NCI-H2107 (cell line): ENCODE measurements around the gene NOTCH3.

Experiments
- DNase-seq: peaks from one replicate; lab custom pipeline; 2025; lab: John Stamatoyannopoulos, UW

Gene NOTCH3

DNA sequence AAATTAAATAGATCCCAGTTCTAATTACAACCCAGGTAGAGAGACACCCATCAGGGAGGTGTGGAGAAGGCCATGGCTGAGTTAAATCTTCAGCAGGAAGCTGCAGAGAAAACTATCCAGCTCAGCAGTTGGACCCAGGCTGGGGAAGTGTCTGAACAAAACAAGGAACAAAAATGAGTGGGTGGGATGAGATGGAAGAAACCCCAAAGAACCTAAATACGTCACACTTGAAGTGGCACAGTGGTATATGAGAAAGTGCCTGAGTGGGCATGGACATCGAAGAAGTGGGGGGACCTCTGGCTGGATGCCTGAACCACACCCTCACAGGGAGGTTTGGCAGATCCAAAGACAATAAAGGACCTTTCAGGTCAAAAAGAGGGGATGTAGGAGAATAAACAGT, 35.0 kb upstream of the NOTCH3 start:
- DNase-seq = no peak

DNA sequence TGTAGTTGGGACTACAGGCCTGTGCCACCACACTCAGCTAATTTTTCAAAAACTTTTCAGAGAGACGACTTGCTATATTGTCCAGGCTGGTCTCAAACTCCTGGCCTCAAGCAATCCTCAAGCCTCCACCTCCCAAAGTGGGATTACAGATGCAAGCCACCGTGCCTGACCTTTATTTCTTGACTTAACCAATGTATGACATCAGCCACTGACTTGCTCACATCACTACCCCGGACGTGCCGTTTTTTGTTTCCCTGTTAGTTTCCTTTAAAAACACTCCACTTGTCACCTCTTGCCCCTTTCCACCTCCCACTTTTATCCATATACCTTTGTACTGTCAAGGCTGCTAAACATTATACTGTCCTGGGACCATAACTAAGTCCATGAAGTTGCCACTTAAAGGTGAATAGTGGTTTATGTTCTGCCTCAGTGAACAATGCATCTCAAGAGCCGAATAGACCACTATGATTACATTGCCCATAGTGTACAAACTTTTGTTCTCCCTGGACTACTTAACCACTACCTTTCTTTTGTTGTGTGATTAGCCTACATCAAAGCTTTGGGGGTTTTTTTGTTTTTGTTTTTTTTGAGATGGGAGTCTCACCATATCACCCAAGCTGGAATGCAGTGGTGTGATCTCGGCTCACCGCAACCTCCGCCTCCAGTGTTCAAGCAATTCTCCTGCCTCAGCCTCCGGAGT, 33.8 kb upstream of the NOTCH3 start:
- no peak for DNase-seq

DNA sequence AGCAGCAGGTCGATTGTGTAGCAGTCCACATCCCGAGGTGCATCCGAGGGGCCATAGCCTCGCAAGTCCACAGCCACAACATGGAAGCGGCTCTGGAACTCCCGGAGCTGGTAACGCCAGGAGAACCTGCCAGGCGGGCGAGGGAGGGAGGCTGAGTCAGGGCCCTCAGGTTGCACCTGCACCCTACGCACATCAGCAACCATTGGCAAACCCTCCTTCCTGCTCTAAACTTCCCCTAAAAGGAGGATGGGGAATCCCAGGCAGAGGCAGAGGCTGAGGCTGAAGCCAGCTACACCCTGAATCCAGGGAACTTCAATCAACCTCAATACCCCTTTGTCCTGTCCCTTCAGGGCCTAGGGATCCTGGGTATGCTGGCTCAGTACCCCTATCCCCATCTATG, 30.5 kb upstream of the NOTCH3 start:
- no peak for DNase-seq

DNA sequence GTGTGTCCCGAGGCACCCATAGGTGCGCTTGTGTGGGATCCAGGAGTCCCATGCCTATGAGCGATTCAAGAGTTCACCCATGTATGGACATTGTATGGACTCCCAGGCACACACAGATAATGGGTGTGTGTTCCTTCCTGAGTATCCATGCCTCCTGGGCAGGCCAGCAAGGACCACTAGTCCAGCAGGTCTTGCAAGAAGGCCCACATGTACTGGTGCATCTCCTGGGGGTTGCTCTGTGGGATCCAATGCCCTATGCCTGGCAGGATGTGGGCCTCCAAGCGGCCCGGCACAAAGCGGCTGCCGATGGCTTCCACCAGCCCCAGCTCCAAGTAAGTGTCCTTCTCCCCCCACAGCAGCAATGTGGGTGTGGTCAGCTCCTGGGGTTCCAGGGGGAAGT, 26.5 kb upstream of the NOTCH3 start:
- DNase-seq = no peak

DNA sequence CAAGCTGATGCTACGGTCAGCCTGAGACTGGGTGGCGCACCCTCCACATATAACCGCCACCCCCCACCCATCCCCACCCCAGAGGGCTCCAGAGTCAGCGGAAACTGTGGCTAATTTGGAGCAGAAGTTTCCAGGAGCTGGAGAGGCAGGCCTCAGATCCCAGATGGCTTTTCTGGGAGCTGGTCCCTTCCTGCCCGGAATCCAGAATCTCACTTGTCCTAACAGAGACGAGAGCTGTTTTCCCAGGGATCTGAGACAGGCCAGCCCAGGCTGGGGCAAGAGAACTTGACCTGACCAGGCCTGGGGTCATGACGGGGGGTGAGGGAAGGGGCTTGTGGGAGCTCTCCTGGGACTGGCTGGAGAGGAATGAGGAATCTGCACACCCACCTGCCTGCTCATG, 25.0 kb upstream of the NOTCH3 start:
- DNase-seq = no peak

DNA sequence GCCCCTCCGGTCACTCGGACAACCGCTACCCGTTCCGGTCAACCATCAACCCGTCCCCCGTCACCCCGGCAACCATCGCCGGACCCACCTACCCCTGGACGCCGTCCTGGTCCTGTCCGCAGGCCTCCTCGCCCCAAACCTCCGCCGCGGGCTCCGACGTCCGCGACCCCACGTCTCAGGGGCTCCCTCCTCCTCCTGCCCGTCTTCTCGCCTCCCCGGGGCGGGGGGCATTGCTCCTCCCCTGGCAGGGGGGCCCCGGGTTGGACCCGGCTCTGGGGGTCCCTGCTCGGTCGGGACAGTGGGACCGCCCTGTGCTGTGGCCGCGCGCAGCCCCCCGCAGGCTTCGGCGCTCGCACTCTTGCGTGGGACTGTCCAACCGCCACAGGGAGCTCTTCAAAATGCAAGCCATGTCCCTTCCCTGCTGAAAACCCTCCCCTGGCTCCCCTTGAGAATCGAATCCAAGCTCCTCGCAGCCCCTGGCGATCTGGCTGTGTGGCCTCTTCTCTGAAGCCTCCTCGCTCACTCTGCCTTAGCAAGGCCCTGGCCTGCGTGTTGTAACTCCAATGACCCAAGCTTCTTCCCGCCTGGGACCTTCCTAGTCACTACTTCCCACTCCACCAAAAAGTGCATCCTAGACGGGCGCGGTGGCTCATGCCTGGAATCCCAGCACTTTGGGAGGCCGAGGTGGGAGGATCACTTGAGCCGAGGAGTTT, 23.0 kb upstream of the NOTCH3 start:
- DNase-seq = no peak

DNA sequence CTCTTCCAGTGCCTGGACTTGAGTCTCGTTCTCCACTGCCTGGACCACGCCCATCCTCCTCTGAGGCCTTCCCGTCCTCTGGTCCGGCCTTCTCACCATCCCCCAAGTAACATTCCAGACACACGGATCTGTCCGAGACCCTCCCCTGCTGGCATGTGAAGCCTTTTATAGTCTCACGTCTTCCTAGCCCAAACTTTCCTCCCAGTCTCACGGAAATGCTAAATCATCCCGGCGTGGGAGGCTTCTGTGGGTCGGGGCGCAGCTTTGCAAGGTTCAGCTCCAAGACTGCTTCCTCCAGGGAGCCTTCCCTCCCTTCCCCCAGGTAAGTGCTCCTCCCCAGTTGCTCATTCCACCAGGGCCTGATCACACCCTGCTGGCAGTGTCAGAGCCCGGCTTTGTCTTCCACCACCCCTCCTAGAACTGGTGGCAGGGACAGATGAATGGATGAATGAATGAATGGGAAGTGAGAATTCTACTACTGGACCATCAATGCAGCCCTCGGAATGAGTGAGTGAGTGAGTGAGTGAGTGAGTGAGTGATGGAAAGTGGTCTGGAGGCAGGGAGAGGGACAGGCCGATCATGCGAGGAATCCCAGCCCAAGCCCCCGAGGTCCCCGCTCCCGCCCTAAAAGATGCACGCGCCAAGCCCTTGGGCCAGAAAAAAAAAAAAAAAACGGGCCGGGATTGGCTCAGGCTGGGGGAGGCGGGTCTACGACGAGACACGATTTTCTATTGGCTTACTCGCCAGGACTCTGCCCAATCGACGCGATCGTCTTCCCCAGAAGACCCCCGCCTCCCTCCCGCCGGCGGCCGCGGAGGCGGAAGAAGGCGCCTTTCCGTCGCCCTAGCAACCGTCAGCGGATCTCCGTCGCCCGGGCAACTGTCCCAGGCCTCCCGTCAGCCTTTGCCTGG, 22.2 kb upstream of the NOTCH3 start:
- DNase-seq = peak; percentile 72

DNA sequence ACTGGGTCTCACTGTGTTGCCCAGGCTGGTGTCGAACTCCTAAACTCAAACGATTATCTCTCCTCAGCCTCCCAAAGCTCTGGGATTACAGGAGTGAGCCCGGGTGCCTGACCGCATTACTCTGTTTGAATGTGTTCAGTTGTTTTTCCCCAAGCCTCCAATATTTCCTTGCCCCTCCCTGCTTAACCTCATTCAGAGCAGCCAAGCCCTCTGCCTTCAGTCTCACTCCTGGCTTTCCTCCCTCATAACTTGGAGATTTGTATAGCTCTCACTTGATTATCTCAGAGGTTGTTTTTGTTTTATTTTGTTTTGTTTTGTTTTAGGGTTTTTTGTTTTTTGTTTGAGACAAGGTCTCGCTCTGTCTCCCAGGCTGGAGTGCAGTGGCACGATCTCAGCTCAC, 20.0 kb upstream of the NOTCH3 start:
- DNase-seq = no peak

DNA sequence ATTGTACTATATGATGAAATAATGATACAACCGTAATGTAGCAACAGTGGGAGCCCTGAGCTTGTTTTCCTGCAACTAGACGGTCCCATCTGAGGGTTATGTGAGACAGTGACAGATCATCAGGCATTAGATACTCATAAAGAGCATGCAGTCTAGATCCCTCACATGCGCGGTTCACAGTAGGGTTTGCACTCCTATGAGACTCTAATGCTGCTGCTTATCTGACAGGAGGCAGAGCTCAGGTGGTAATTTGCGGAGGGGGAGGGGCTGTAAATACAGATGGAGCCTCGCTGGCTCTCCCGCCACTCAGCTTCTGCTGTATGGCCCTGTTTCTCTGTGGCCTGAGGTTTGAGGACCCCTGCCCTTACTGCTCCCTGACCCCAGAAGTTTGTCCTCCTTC, 17.7 kb upstream of the NOTCH3 start:
- no peak for DNase-seq

DNA sequence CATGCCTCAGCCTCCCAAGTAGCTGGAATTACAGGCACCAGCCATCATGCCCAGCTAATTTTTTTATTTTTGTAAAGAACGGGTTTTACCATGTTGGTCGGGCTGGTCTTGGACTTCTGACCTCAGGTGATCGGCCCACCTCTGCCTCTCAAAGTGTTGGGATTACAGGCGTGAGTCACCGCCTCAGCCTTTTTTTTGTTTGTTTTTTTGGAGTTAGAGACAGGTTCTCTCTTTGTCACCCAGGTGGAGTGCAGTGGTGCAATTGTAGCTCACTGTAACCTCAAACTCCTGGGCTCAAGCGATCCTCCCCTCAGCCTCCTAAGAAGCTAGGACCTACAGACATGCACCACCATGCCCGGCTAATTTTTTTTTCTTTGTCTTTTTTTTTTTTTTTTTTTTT, 15.6 kb upstream of the NOTCH3 start:
- no peak for DNase-seq

DNA sequence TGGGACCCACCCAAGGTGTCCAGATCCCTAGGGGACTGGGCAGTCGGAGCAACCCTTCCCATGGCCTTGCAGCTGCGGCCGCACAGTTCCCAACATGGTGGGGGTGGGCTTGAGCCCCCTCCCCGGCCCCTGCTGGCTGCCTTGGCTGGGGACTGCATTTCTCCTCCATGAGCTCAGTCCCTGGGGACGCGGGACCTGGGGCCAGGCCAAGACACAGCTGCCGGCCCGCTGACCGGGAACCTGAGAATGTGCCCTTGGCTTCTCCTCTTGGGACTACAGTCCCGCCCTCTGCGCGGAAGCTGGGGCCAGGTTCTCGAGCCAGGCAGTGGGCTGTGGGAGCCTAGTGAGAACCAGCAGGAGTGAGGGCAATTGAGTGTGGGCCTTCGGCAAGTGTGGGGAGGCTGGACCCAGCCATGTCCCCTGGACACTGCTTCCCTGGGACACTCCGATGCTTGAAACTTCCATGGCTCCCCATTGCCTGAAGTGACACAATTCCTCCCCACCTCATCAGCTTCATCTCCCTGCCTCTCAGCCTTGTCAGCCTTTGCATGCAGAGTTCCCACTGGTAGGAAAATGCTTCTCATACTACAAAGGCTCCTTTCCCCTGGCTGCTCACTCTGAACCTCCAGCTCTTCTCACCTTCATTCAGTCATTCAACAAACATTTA, 13.1 kb upstream of the NOTCH3 start:
- no peak for DNase-seq

DNA sequence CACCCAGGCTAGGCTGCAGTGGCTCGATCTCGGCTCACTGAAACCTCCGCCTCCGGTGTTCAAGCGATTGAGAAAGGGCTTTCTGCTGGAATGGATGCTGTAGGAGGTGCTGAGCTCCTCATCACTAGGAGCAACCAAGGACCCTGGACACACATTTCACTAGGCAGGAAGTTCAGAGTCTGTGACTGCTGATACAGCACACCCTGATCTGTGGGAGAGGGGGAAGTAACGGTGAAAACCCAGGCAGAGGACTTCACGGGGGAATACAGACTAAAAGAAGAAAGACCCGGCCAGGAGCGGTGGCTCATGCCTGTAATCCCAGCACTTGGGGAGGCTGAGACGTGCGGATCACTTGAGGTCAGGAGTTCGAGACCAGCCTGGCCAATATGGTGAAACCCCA, 11.9 kb upstream of the NOTCH3 start:
- DNase-seq = no peak

DNA sequence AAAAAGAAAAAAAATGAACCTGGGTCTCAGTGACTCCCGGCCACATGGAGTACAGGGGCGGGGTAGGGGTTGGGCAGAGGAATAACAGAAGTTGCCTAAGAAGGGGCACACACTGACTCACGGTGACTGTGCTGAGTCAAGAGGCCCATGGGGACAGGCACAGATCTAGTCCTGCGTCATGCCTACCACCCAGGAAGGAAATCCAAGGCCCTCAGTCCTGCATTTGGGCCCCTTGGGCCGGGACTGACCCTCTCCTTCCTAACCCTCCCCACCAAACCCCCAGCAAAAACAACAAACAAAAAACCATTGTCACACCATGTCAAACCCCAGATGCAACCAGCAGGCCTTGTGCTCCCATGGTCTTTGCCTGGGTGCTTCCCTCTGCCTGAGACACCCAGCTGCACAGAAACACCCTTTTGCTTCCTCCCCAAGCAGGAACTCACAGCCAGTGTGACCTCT, 9.6 kb upstream of the NOTCH3 start:
- DNase-seq = no peak

DNA sequence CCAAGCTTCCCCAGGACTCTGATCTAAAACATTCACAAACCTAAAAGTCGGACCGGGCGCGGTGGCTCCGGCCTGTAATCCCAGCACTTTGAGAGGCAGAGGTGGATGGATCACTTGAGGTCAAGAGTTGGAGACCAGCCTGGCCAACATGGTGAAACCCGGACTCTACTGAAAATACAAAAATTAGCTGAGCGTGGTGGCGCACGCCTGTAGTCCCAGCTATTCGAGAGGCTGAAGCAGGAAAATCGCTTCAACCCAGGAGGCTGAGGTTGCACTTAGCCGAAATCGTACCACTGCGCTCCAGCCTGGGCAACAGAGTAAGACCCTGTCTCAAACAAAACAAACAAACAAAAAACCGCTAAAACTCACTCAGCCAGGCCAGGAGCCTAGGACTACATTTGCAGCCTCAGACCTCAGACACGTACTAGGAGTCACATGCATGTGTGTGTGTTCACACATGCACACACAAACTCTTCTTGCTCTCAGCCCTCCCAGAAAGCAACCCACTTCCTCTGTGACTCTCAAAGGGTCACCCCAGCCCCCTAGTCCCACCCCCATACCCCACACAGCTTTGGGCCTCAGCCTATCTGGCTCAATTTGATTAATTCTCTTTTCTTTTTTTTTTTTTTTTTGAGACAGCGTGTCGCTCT, 704 bp upstream of the NOTCH3 start:
- DNase-seq = no peak

DNA sequence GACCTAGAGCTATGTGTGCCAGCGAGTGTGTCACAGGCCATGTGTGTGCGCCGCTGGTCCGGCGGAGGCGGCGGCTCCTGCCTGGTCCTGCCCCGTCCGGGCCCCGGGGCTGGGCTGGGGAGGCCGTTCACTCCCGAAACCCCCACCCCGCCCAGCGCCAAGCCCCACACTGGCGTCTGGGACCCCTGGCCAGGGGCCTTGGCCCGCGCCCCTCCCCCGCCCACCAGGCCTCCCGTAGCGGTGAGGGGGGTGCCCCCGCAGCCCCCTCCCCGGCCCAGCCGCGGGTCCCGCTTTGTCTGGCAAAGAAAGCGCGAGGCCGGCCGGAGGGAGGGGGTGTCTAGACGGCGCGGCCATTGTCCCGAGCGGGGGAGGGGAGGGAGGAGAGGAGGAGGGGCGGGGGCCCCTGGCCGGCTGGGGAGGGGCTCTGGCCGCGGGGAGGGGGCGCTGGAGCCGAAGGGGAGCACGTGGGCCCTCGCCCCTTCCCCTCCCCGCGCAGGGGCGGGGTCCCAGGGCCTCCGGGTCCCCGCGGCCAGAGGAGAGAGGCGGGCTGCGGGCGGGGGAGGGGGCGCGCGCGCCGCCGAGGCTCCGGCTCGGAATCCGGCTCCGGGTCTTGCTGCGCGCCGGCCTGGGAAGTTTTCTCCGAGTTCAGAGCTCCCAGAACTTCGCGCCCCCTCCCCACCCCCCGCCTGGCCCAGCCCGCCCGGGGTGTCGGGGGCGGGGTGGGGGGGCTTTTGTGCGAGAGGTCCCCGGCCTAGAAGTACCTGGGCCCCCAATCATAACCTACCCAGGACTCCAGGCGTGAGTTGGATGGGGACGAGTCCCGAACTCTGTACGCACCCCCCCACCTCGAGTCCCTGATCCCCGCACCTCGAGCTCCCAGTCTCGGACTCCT, 888 bp downstream of the NOTCH3 start:
- no peak for DNase-seq

DNA sequence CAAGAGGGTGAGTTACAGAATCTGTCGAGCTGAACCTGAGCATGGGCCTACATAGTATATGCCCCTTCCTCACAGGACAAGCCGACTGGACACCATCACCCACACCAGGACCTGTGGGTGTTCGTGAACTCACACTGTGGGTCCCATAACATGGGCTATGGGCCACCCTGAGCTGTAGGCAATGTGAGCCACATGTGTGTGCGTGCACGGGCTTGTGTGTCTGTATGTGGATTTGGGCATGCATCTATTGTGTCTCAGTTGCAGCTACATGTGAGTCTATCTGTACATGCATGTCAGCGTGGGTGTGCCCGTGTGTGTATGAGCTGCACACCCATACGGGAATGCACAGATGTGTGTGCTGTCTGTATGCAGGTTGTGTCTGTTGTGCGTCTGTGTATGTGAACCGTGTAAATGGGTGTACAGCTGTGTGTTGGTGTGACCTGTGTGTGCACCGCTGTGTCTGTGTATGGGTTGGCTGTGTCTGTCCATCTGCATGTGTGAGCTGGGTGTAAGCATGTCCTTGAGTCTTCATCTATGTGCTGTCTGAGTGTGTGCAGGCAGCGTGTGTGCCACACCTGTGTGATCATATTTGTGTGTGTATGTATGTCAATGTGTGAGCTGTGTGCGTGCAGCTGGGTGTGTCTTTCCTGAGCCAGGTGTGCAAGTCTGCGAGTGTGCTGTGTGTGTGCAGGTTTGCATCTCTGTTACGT, 1.7 kb downstream of the NOTCH3 start:
- DNase-seq = no peak

DNA sequence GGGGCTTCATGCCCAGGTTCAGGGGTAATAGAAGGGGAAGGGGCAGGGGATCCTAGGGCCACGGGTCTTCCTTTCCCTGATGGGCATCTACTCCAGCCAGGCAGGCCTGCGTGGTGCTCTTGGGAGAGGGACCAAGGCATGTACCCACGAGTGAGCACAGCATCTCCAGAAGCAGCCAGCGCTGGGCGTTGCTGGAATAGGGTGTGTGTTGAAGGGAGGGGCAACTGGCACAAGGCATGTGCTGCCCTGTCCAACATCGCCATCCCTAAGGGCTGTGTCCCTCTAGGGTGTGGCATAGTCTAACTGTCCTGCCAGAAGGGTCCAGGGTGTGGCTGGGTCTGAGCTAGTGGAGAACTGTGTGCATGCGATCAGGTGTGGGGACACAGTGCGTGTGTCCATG, 2.9 kb downstream of the NOTCH3 start:
- DNase-seq = no peak

DNA sequence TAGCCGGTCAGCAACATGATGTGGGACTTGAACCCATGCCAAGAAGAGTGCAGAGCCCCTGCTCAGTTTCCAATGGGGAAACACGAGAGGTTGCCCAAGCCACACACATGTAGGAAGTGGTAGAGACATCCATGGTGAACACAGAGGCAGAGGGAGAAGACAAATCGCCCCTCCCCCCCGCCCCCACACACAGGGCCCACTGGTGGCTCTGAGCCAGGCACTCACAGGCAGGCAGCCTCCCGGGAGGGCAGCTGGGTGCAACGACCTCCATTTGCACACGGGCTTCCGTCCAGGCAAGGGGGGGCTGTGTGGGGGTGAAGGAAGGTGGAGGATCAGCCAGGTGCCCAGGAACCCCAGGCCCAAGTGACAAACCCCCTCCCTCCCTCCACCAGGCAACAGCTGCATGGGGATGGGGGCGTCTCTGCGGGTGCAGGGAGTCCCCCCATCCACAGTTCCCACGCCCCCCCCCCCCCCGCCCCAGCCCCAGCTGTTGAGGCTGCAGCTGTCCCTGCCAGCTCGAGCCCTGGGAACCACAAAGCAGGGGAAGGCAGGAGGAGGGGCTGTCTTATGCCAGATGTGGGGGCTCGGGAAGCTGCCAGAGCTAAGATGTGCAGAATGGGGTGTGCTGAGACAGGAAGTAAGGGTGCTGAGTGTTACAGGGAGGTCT, 3.4 kb downstream of the NOTCH3 start:
- no peak for DNase-seq

DNA sequence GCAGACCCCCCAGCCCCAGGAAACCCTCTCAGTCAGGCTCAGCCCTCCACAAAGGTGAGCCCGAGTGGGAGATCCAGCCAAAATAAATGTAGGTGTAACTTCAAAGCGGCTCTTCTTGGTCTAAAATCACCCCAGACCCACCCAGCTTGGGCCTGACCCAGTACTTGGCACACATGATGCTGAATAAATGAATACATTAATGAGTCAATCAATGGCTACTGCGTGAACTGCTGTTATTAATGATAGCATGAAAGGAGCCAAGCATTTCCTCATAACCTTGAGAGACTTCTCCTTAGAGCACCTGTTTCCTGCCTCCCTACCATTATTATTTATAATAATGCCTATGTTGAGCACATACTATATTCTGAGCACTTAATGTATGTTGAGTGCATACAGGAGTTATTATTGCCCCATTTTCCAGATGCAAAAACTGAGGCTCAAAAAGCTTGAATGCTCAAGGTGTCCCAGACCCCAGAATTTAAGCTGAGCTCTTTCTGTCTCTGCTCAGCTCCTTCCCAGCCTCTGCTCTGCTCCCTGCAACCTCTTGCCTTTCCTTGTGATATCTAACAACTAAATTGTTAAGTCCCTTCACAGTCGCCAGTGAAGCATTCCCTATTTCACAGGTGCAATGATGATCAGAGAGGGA, 4.3 kb downstream of the NOTCH3 start:
- DNase-seq = no peak
